HUDEP-2 (cell line): ENCODE measurements around the gene LZTS3.

Experiments
- DNase-seq, 76 experiments: peaks; one replicate each; lab custom pipeline; 2025; ENCODE audit not compliant: unreplicated experiment in 76 of 76; lab: John Stamatoyannopoulos, UW

LZTS3 gene

GRCh38 chr20:3116341-3116740 is 57.0 kb downstream of the LZTS3 start:
- no peak for DNase-seq

GRCh38 chr20:3115190-3116107 is 57.9 kb downstream of the LZTS3 start:
- DNase-seq: peak in 34 of 76 experiments; percentile 3 to 75 (median 24)
